Activated CD4-positive, alpha-beta T cell treated with anti-CD3 and anti-CD28 coated beads for 4 hours (primary cell): ENCODE results near the gene HAUS5.
A peak's percentile ranks its signal among the peaks of the same experiment; 100 is the strongest.

ENCODE experiments used
- DNase-seq, 2 donors: peaks; one replicate each; pipeline ENCODE4 v3.0.0-alpha.2; 2020

Gene HAUS5

DNA sequence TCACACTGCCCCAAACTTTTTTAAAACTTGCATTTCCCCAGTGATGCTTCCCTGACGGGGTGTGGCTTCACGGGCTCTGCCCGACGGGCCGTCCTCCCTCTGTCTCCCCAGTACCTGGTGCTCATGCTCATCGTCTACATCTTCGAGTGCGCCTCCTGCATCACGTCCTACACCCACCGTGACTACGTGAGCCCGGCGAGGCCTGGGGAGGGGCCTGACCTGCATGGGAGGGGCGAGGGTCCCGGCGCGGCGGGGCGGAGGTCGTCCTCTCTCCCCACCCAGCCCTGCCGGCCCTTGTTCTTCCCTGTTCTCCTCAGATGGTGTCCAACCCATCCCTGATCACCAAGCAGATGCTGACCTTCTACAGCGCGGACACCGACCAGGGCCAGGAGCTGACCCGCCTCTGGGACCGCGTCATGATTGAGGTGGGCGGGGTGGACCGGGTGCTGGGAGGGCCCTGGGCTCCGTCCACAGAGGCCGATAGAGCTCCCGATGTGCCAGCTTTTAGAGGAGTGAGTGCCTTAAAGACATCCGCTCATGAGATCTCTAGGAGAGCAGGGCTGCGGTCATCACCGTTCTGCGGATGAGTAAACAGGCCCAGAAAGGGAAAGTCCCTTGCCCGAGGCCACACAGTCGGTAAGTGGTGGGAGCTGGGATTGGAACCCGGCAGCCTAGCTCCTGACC lies 60.7 kb downstream of the HAUS5 start:
- peak; percentile 25 to 33 for DNase-seq
